ENCODE results near the gene CATSPERB. TPM values are rescaled to one million over a fixed set of nuclear protein-coding genes. Genes with fewer than 3 reads are reported as not detected.
"Not testable (repeated sequence)": the region's sequence is repeated elsewhere in the genome, so short reads cannot be mapped to it uniquely, and the experiment has no call there.

The CATSPERB gene
- total RNA-seq, 5 donors from 2014 or later (not counting 1 experiment from before 2014, with no cell fraction given) = 2.5 to 6.2 (median 4.0) TPM

DNA sequence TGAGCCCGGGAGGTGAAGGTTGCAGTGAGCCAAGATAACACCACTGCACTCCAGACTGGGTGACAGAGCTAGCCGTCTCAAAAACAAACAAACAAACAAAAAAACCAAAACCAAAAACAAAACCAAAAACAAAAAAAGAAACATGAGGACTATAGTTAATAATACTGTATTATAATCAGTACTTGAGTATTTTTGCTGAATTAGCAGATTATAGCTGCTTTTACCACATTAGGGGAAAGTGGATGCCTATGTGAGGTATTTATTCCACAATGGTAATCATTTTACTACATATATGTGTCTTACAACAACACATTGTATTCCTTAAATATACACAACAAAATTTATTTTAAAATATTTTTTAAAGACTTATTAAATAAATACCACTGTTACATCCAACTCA, 120.4 kb downstream of the CATSPERB start:
- H3K9me3 Mint-ChIP-seq = no peaks in the 10 kb centered on the region
- Histone ChIP-seq H3K27me3 (replicated peaks in 1 of 2; ENCODE audit: control insufficient read depth in 2 of 2, extremely low read depth in 1 of 2, insufficient read depth in 2 of 2, low read length in 1 of 2) (no peaks in the 10 kb centered on the region), H3K36me3 (ENCODE audit: control insufficient read depth in 2 of 2, extremely low read depth in 1 of 2, insufficient read depth in 1 of 2, low read length in 1 of 2) (no peaks in the 10 kb centered on the region), H3K4me1 (ENCODE audit: control insufficient read depth in 1 of 2, extremely low read depth in 1 of 2, insufficient read depth in 2 of 2, low read length in 2 of 2) (no peaks in the 10 kb centered on the region), H3K27ac (ENCODE audit: low read length) (no peak overlapping the region), H3K4me3 (ENCODE audit: control insufficient read depth in 1 of 2, extremely low read depth in 1 of 2, low read length in 1 of 2) (no peak overlapping the region), H3K9me3 (no peaks in the 10 kb centered on the region)
- H3K36me3 Mint-ChIP-seq = peaks cover 5% of the 10 kb centered on the region
- H3K27me3 Mint-ChIP-seq = no peaks in the 10 kb centered on the region
- ChIA-PET CTCF (interaction anchor here in 1 of 2 donors (0.5 kb wide), 1 partner anchor 539 kb away, joined by 3 read pairs; no protein-coding TSS in a partner anchor), POLR2A (no interaction called here)
- WGBS (ENCODE audit: insufficient coverage) = no CpG with 5 or more reads among the region's 2 CpGs
- no peak overlapping the region for H3K27ac Mint-ChIP-seq
- DNase-seq (no peak), ATAC-seq (replicated peaks in 1 of 4) (no peak)
- no peak overlapping the region for H3K4me3 Mint-ChIP-seq
- H3K4me1 Mint-ChIP-seq = no peaks in the 10 kb centered on the region

GRCh38 chr14:91609161-91609560, 122.7 kb downstream of the CATSPERB start:
- Mint-ChIP-seq H3K9me3 (no peaks in the 10 kb centered on the region), H3K4me3 (no peak overlapping the region), H3K27ac (no peak overlapping the region), H3K4me1 (no peaks in the 10 kb centered on the region), H3K36me3 (peaks cover 9% of the 10 kb centered on the region), H3K27me3 (no peaks in the 10 kb centered on the region)
- no peaks in the 10 kb centered on the region for H3K36me3 ChIP-seq (ENCODE audit: control insufficient read depth in 2 of 2, extremely low read depth in 1 of 2, insufficient read depth in 1 of 2, low read length in 1 of 2)
- H3K4me1 ChIP-seq (ENCODE audit: control insufficient read depth in 1 of 2, extremely low read depth in 1 of 2, insufficient read depth in 2 of 2, low read length in 2 of 2) = no peaks in the 10 kb centered on the region
- POLR2A ChIA-PET = no interaction called here
- H3K27ac ChIP-seq (ENCODE audit: low read length) = no peak overlapping the region
- H3K9me3 ChIP-seq = no peaks in the 10 kb centered on the region
- whole genome bisulfite sequencing (ENCODE audit: insufficient coverage) = 55% methylated on average over 2 of the region's 3 CpGs
- H3K27me3 ChIP-seq (replicated peaks in 1 of 2; ENCODE audit: control insufficient read depth in 2 of 2, extremely low read depth in 1 of 2, insufficient read depth in 2 of 2, low read length in 1 of 2) = no peaks in the 10 kb centered on the region
- H3K4me3 ChIP-seq (ENCODE audit: control insufficient read depth in 1 of 2, extremely low read depth in 1 of 2, low read length in 1 of 2) = no peak overlapping the region
- DNase-seq (no peak), ATAC-seq (replicated peaks in 1 of 4) (no peak)
- CTCF ChIA-PET = no interaction called here

- H3K36me3 Mint-ChIP-seq = peaks cover 12% of the 10 kb centered on the region
- no peak for ATAC-seq (replicated peaks in 1 of 4)
- H3K27me3 Mint-ChIP-seq = no peaks in the 10 kb centered on the region
- Histone ChIP-seq H3K9me3 (no peaks in the 10 kb centered on the region), H3K4me3 (ENCODE audit: control insufficient read depth in 1 of 2, extremely low read depth in 1 of 2, low read length in 1 of 2) (no peak overlapping the region), H3K27me3 (replicated peaks in 1 of 2; ENCODE audit: control insufficient read depth in 2 of 2, extremely low read depth in 1 of 2, insufficient read depth in 2 of 2, low read length in 1 of 2) (no peaks in the 10 kb centered on the region), H3K4me1 (ENCODE audit: control insufficient read depth in 1 of 2, extremely low read depth in 1 of 2, insufficient read depth in 2 of 2, low read length in 2 of 2) (no peaks in the 10 kb centered on the region), H3K36me3 (ENCODE audit: control insufficient read depth in 2 of 2, extremely low read depth in 1 of 2, insufficient read depth in 1 of 2, low read length in 1 of 2) (no peaks in the 10 kb centered on the region), H3K27ac (ENCODE audit: low read length) (no peak overlapping the region)
- ChIA-PET POLR2A (interaction anchor here in 1 of 2 donors (0.7 kb wide), 2 partner anchors 47 to 76 kb away, joined by 3 to 7 read pairs; no protein-coding TSS in a partner anchor), CTCF (no interaction called here)
- H3K27ac Mint-ChIP-seq = no peak overlapping the region
- DNase-seq = no peak
- H3K9me3 Mint-ChIP-seq = no peaks in the 10 kb centered on the region
- H3K4me1 Mint-ChIP-seq = no peaks in the 10 kb centered on the region
- H3K4me3 Mint-ChIP-seq = no peak overlapping the region
- WGBS (ENCODE audit: insufficient coverage) = 93% methylated on average over 5 of the region's 9 CpGs
These were observed 124.4 kb downstream of the CATSPERB start for GRCh38 chr14:91607322-91608047.

DNA sequence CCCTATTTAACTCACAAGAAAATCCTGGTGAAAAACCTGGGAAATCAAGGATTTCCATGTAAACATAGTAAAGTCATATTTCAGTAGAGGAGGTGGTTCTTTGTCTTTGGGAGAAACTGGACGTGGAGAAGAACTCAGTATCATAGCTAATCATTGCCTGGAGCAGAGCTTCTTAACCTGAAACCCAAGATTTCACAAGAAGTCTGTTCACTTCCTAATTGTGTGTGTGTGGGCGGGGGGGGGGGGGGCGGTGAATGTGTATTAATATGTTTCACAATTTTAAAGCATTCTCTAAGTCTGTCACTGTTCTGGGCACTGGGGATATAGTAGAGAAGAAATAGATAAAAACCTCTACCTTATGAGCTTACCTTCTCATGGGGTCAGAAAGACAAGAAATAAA, 125.0 kb downstream of the CATSPERB start:
- Histone ChIP-seq H3K4me1 (ENCODE audit: control insufficient read depth in 1 of 2, extremely low read depth in 1 of 2, insufficient read depth in 2 of 2, low read length in 2 of 2) (no peaks in the 10 kb centered on the region), H3K9me3 (no peaks in the 10 kb centered on the region), H3K27ac (ENCODE audit: low read length) (no peak overlapping the region), H3K36me3 (ENCODE audit: control insufficient read depth in 2 of 2, extremely low read depth in 1 of 2, insufficient read depth in 1 of 2, low read length in 1 of 2) (no peaks in the 10 kb centered on the region), H3K4me3 (ENCODE audit: control insufficient read depth in 1 of 2, extremely low read depth in 1 of 2, low read length in 1 of 2) (no peak overlapping the region), H3K27me3 (replicated peaks in 1 of 2; ENCODE audit: control insufficient read depth in 2 of 2, extremely low read depth in 1 of 2, insufficient read depth in 2 of 2, low read length in 1 of 2) (no peaks in the 10 kb centered on the region)
- H3K9me3 Mint-ChIP-seq = no peaks in the 10 kb centered on the region
- no CpG with 5 or more reads among the region's 3 CpGs for WGBS (ENCODE audit: insufficient coverage)
- no peak for DNase-seq
- no peaks in the 10 kb centered on the region for H3K4me1 Mint-ChIP-seq
- H3K27me3 Mint-ChIP-seq = no peaks in the 10 kb centered on the region
- peaks cover 12% of the 10 kb centered on the region for H3K36me3 Mint-ChIP-seq
- ChIA-PET CTCF (no interaction called here), POLR2A (interaction anchor here in 1 of 2 donors (0.7 kb wide), 1 partner anchor 48 kb away, joined by 7 read pairs; no protein-coding TSS in a partner anchor)
- no peak overlapping the region for H3K4me3 Mint-ChIP-seq
- H3K27ac Mint-ChIP-seq = no peak overlapping the region
- ATAC-seq (replicated peaks in 1 of 4) = no peak

- H3K4me1 ChIP-seq (ENCODE audit: control insufficient read depth in 1 of 2, extremely low read depth in 1 of 2, insufficient read depth in 2 of 2, low read length in 2 of 2); H3K27ac ChIP-seq (ENCODE audit: low read length); H3K27ac Mint-ChIP-seq; CTCF ChIA-PET; DNase-seq; H3K4me3 Mint-ChIP-seq; H3K9me3 Mint-ChIP-seq; H3K4me3 ChIP-seq (ENCODE audit: control insufficient read depth in 1 of 2, extremely low read depth in 1 of 2, low read length in 1 of 2); POLR2A ChIA-PET; H3K36me3 ChIP-seq (ENCODE audit: control insufficient read depth in 2 of 2, extremely low read depth in 1 of 2, insufficient read depth in 1 of 2, low read length in 1 of 2); H3K27me3 ChIP-seq (replicated peaks in 1 of 2; ENCODE audit: control insufficient read depth in 2 of 2, extremely low read depth in 1 of 2, insufficient read depth in 2 of 2, low read length in 1 of 2); ATAC-seq (replicated peaks in 1 of 4); H3K4me1 Mint-ChIP-seq; H3K27me3 Mint-ChIP-seq; H3K9me3 ChIP-seq: not testable (repeated sequence)
- peaks cover 12% of the 10 kb centered on the region for H3K36me3 Mint-ChIP-seq
- WGBS (ENCODE audit: insufficient coverage) = no CpG with 5 or more reads among the region's 1 CpG
These were observed 127.3 kb downstream of the CATSPERB start for GRCh38 chr14:91604611-91605010.

DNA sequence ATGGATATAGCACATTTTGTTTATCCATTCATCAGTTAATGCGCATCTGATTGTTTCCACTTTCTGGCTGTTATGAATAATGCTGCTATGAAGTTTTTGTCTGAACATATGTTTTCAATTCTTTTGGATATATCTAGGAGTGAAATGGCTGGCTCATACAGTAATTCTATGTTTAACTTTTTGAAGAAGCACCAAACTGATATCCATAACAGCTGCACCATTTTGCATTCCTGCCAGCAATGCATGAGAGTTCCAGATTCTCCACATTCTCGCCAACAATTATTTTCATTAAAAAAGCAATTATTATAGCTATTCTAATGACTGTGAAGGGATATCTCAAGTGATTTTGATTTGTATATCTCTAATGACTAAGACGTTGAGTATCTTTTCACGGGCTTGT, 131.9 kb downstream of the CATSPERB start:
- no peaks in the 10 kb centered on the region for H3K9me3 ChIP-seq
- no peaks in the 10 kb centered on the region for H3K27me3 ChIP-seq (replicated peaks in 1 of 2; ENCODE audit: control insufficient read depth in 2 of 2, extremely low read depth in 1 of 2, insufficient read depth in 2 of 2, low read length in 1 of 2)
- no peaks in the 10 kb centered on the region for H3K4me1 ChIP-seq (ENCODE audit: control insufficient read depth in 1 of 2, extremely low read depth in 1 of 2, insufficient read depth in 2 of 2, low read length in 2 of 2)
- peaks cover 0 to 7% (median 2%) of the 10 kb centered on the region in 3 donors for H3K9me3 Mint-ChIP-seq
- no peak overlapping the region for H3K27ac ChIP-seq (ENCODE audit: low read length)
- no peak overlapping the region for H3K4me3 Mint-ChIP-seq
- ChIA-PET POLR2A (interaction anchor here in 1 of 2 donors (0.6 kb wide), 2 partner anchors 397 to 1284 kb away, joined by 4 to 10 read pairs; no protein-coding TSS in a partner anchor), CTCF (no interaction called here)
- no peak overlapping the region for H3K27ac Mint-ChIP-seq
- H3K36me3 ChIP-seq (ENCODE audit: control insufficient read depth in 2 of 2, extremely low read depth in 1 of 2, insufficient read depth in 1 of 2, low read length in 1 of 2) = no peaks in the 10 kb centered on the region
- peaks cover 7% of the 10 kb centered on the region for H3K36me3 Mint-ChIP-seq
- DNase-seq (no peak), ATAC-seq (replicated peaks in 1 of 4) (no peak)
- no peaks in the 10 kb centered on the region for H3K27me3 Mint-ChIP-seq
- H3K4me3 ChIP-seq (ENCODE audit: control insufficient read depth in 1 of 2, extremely low read depth in 1 of 2, low read length in 1 of 2) = no peak overlapping the region
- no CpG with 5 or more reads among the region's 4 CpGs for WGBS (ENCODE audit: insufficient coverage)
- no peaks in the 10 kb centered on the region for H3K4me1 Mint-ChIP-seq

All from T-cell (primary cell).